H1 (cell line): ENCODE results near the gene CNBD2. TPM values are rescaled to one million over a fixed set of nuclear protein-coding genes. Genes with fewer than 3 reads are reported as not detected.

Experiments
- CTCF ChIA-PET: fragments of 300-600 bp; sonication (Branson Sonifier 250); formaldehyde crosslinking; loops from one replicate; lab custom pipeline; 2021; ENCODE audit not compliant: partially characterized antibody; lab: Charles Lee
- POLR2A ChIA-PET: fragments of 300-600 bp; sonication (Branson Sonifier 250); formaldehyde crosslinking; loops from one replicate; lab custom pipeline; 2021; ENCODE audit warnings: inconsistent platforms; ENCODE audit not compliant: partially characterized antibody; lab: Charles Lee
- DNase-seq, 2 experiments: peaks; one replicate each; pipeline versions ENCODE4 v3.0.0 to v3.0.0-alpha.2; 2010 to 2022; ENCODE audit warnings: low spot score in 2 of 2, low read depth in 1 of 2, mixed read lengths in 1 of 2
- FAIRE-seq: peaks from 2 replicates; lab custom pipeline; 2011; peaks lifted over from hg19 to GRCh38; lab: Jason Lieb, UNC
- H2AFZ ChIP-seq: 2 replicates; pipeline ENCODE4 v1.8.1; 2012; ENCODE audit warnings: low read length, inconsistent platforms
- H2AK5ac ChIP-seq: 2 replicates; pipeline ENCODE4 v1.6.1; 2013; ENCODE audit warnings: low read depth, low read length
- H2BK120ac ChIP-seq: replicated peaks from 2 replicates; pipeline ENCODE3; 2013; ENCODE audit warnings: low read depth, low read length, inconsistent platforms
- H2BK12ac ChIP-seq: 2 replicates; pipeline ENCODE4 v1.6.1; 2013; ENCODE audit warnings: low read depth, low read length
- H2BK15ac ChIP-seq: 2 replicates; pipeline ENCODE4 v1.6.1; 2013; ENCODE audit warnings: low read length
- H2BK20ac ChIP-seq: 2 replicates; pipeline ENCODE4 v1.6.1; 2013; ENCODE audit warnings: low read length
- H2BK5ac ChIP-seq: 2 replicates; pipeline ENCODE4 v1.6.1; 2013; ENCODE audit warnings: low read depth, low read length
- H3K14ac ChIP-seq: 2 replicates; pipeline ENCODE4 v1.6.1; 2013; ENCODE audit warnings: inconsistent platforms; ENCODE audit not compliant: insufficient read length
- H3K18ac ChIP-seq: 2 replicates; pipeline ENCODE4 v1.6.1; 2013; ENCODE audit warnings: low read length; ENCODE audit errors: extremely low read depth
- H3K23ac ChIP-seq: 2 replicates; pipeline ENCODE4 v1.6.1; 2013; ENCODE audit warnings: inconsistent platforms; ENCODE audit not compliant: insufficient read length
- H3K23me2 ChIP-seq: 2 replicates; pipeline ENCODE4 v1.6.1; 2013; ENCODE audit warnings: low read depth, low read length
- H3K27ac ChIP-seq: 2 replicates; pipeline ENCODE4 v1.6.1; 2011; ENCODE audit warnings: low read depth, low read length, inconsistent platforms
- H3K27me3 ChIP-seq, 4 experiments: replicated peaks in 1 of 4; 1 replicate in 1 of 4; 2 replicates in 3 of 4; pipeline versions ENCODE4 v1.6.1 to v1.8.1; 2011 to 2013; ENCODE audit warnings: low read length in 3 of 4, mild to moderate bottlenecking in 3 of 4, inconsistent platforms in 2 of 4, mixed read lengths in 2 of 4, moderate library complexity in 1 of 4; ENCODE audit not compliant: control insufficient read depth in 3 of 4, insufficient read depth in 3 of 4; ENCODE audit errors: extremely low read depth in 1 of 4
- H3K36me3 ChIP-seq, 4 experiments: 2 replicates each; pipeline versions ENCODE4 v1.6.1 to v1.8.1; 2011 to 2013; ENCODE audit warnings: mild to moderate bottlenecking in 4 of 4, low read length in 3 of 4, moderate library complexity in 2 of 4, control low read depth in 1 of 4, inconsistent platforms in 1 of 4; ENCODE audit not compliant: insufficient read depth in 4 of 4, control insufficient read depth in 2 of 4
- H3K4ac ChIP-seq: replicated peaks from 2 replicates; pipeline ENCODE3; 2013; ENCODE audit warnings: low read length, low read depth, mixed read lengths, inconsistent platforms; ENCODE audit not compliant: insufficient read length
- H3K4me1 ChIP-seq, 4 experiments: replicated peaks in 1 of 4; 1 replicate in 1 of 4; 2 replicates in 3 of 4; pipeline versions ENCODE4 v1.6.1 to v1.8.1; 2011 to 2013; ENCODE audit warnings: low read length in 3 of 4, inconsistent platforms in 2 of 4, mixed read lengths in 1 of 4; ENCODE audit not compliant: insufficient read depth in 4 of 4, control insufficient read depth in 3 of 4
- H3K4me2 ChIP-seq, 2 experiments: 2 replicates each; pipeline versions ENCODE4 v1.6.1 to v1.8.1; 2011 to 2013; ENCODE audit warnings: low read depth in 2 of 2, low read length in 2 of 2, control low read depth in 1 of 2, inconsistent platforms in 1 of 2, mild to moderate bottlenecking in 1 of 2; ENCODE audit not compliant: insufficient read depth in 1 of 2
- H3K4me3 ChIP-seq, 4 experiments: fragments of 200-600, 300-600 bp in 1 of 4; sonication (generic), shearing (Covaris generic), sonication (Bioruptor Twin) in 1 of 4; 2 replicates each; pipeline versions ENCODE4 v1.5.1 to v1.8.1; 2011 to 2016; ENCODE audit warnings: low read length in 4 of 4, low read depth in 3 of 4, control low read depth in 2 of 4, inconsistent platforms in 2 of 4, mild to moderate bottlenecking in 2 of 4, mixed read lengths in 1 of 4, moderate library complexity in 1 of 4; ENCODE audit not compliant: insufficient read depth in 2 of 4; ENCODE audit errors: extremely low read depth in 1 of 4
- H3K56ac ChIP-seq: replicated peaks from 2 replicates; pipeline ENCODE3; 2013; ENCODE audit warnings: low read depth, mild to moderate bottlenecking, mixed read lengths, low read length, inconsistent platforms; ENCODE audit not compliant: insufficient read length
- H3K79me1 ChIP-seq: 2 replicates; pipeline ENCODE4 v1.6.1; 2013; ENCODE audit warnings: low read depth, low read length, control low read depth
- H3K79me2 ChIP-seq, 2 experiments: 2 replicates each; pipeline versions ENCODE4 v1.6.1 to v1.8.1; 2012 to 2013; ENCODE audit warnings: low read length in 2 of 2, mild to moderate bottlenecking in 2 of 2, inconsistent platforms in 1 of 2; ENCODE audit not compliant: insufficient read depth in 2 of 2, control insufficient read depth in 1 of 2
- H3K9ac ChIP-seq, 4 experiments: replicated peaks in 1 of 4; 1 replicate in 1 of 4; 2 replicates in 3 of 4; pipeline versions ENCODE4 v1.6.1 to v1.8.1; 2011 to 2013; ENCODE audit warnings: low read depth in 3 of 4, low read length in 3 of 4, control low read depth in 2 of 4, mild to moderate bottlenecking in 2 of 4, moderate library complexity in 2 of 4, inconsistent platforms in 1 of 4; ENCODE audit errors: extremely low read depth in 1 of 4
- H3K9me3 ChIP-seq, 2 experiments: 2 replicates each; pipeline versions ENCODE4 v1.6.1 to v1.8.1; 2012 to 2013; ENCODE audit warnings: mild to moderate bottlenecking in 2 of 2, moderate library complexity in 2 of 2, control low read depth in 1 of 2, inconsistent platforms in 1 of 2, low read depth in 1 of 2, low read length in 1 of 2, mixed read lengths in 1 of 2; ENCODE audit not compliant: insufficient read depth in 2 of 2
- H4K20me1 ChIP-seq, 2 experiments: replicated peaks in 1 of 2; 2 replicates each; pipeline versions ENCODE3 to v1.8.1; 2011 to 2013; ENCODE audit warnings: inconsistent platforms in 2 of 2, low read length in 2 of 2, mild to moderate bottlenecking in 1 of 2; ENCODE audit not compliant: insufficient read depth in 2 of 2, control insufficient read depth in 1 of 2
- H4K5ac ChIP-seq: 2 replicates; pipeline ENCODE4 v1.6.1; 2013; ENCODE audit warnings: low read length, low read depth, mixed read lengths, inconsistent platforms; ENCODE audit not compliant: insufficient read length
- H4K8ac ChIP-seq: 2 replicates; pipeline ENCODE4 v1.8.0; 2013; ENCODE audit warnings: mild to moderate bottlenecking, moderate library complexity, low read length, inconsistent platforms; ENCODE audit not compliant: insufficient read depth; ENCODE audit errors: extremely low read depth
- H4K91ac ChIP-seq: replicated peaks from 2 replicates; pipeline ENCODE3; 2013; ENCODE audit warnings: low read length, mixed read lengths, inconsistent platforms; ENCODE audit not compliant: insufficient read length
- EP300 ChIP-seq, 2 experiments: IDR thresholded peaks; 1 replicate in 1 of 2; 2 replicates in 1 of 2; pipeline ENCODE4 v1.6.1; 2011 to 2012; ENCODE audit warnings: low read depth in 2 of 2, low read length in 2 of 2, mild to moderate bottlenecking in 2 of 2, borderline replicate concordance in 1 of 2, inconsistent platforms in 1 of 2, moderate library complexity in 1 of 2
- KDM1A ChIP-seq: fragments of 200-600, 300-600 bp; sonication (generic); IDR thresholded peaks from 2 replicates; pipeline ENCODE4 v1.7.1; 2016; ENCODE audit warnings: mild to moderate bottlenecking, low read length, borderline replicate concordance
- SIX5 ChIP-seq: IDR thresholded peaks from 2 replicates; pipeline ENCODE4 v1.6.1; 2011; ENCODE audit warnings: mild to moderate bottlenecking, low read depth, low read length
- SP1 ChIP-seq: IDR thresholded peaks from 2 replicates; pipeline ENCODE4 v1.6.1; 2011; ENCODE audit warnings: low read depth, low read length
- WGBS, 2 experiments: shearing (Covaris generic) in 1 of 2; methylation state at CpG; one replicate each; pipeline versions ENCODE4 v1.1.6 to v1.1.7; 2013 to 2015; ENCODE audit warnings: low lambda C conversion rate in 2 of 2, mixed read lengths in 2 of 2, inconsistent platforms in 1 of 2, low coverage in 1 of 2, missing lambda C conversion rate in 1 of 2; ENCODE audit not compliant: insufficient replicate concordance in 2 of 2, insufficient coverage in 1 of 2, insufficient read length in 1 of 2; ENCODE audit errors: extremely low coverage in 1 of 2, missing lambda C conversion rate in 1 of 2; 5-methylcytosine and 5-hydroxymethylcytosine counted together
- polyA plus RNA-seq, 7 experiments: library from polyadenylated mRNA; depleted of rRNA in 3 of 7; stranded (reverse) in 5 of 7; unstranded in 2 of 7; fragments of >200 nt in 5 of 7; fragments of 200-250 nt in 2 of 7; gene quantifications; 1 replicate in 5 of 7; 2 replicates in 1 of 7; 4 replicates in 1 of 7; pipeline versions ENCODE4 v1.2.1 to v1.2.3, GENCODE V29; 2011 to 2013; ENCODE audit warnings: missing spikeins in 2 of 7, mixed read lengths in 2 of 7
- total RNA-seq: library from RNA; stranded (reverse); fragmentation: NEBNext Ultra II Directional; extraction: Animal tissue kit (Norgen Biotek cat#: 25700); gene quantifications from 2 replicates; pipeline ENCODE4 v1.2.1, GENCODE V29; 2021

Gene CNBD2
- total and polyA plus RNA-seq, 2 of the 8 experiments (the other 6 are each of a cell fraction or from before 2014, with no cell fraction given), result 2.6 to 4.5 TPM

- H3K4me2 ChIP-seq, result peak overlapping the region in 1 of 2 experiments; percentile 6; a peak in 1 of 4 replicates
These were observed 48.9 kb downstream of the CNBD2 start for GRCh38 chr20:36017048-36017951.

More at GRCh38 chr20:36017048-36017951, 48.9 kb downstream of the CNBD2 start:
- WGBS, 2 experiments, result 81% methylated on average over 11 of the region's 11 CpGs; no CpG with 5 or more reads in 1 of the 2 experiments
- H2BK5ac ChIP-seq, result peak overlapping the region; percentile 52; the same call in 1 of the 2 replicates
- no peak overlapping the region for H3K27ac ChIP-seq
- peak overlapping the region; percentile 69 for H4K5ac ChIP-seq
- no peak overlapping the region; the same call in 1 of the 2 replicates for H3K18ac ChIP-seq
- peak overlapping the region; percentile 87 for H3K4ac ChIP-seq
- no peaks in the 10 kb centered on the region for H4K20me1 ChIP-seq
- ChIA-PET CTCF (interaction anchor here (0.6 to 1.7 kb wide), 6 partner anchors 12 to 126 kb away, joined by 3 to 7 read pairs (median 3); no protein-coding TSS in a partner anchor), POLR2A (interaction anchor here (0.6 to 3.0 kb wide), 6 partner anchors 17 to 930 kb away, joined by 3 to 11 read pairs (median 4); no protein-coding TSS in a partner anchor)
- H3K27me3 ChIP-seq, result no peaks in the 10 kb centered on the region
- no peak overlapping the region for H4K91ac ChIP-seq
- H2AFZ ChIP-seq, result peak overlapping the region; percentile 90; the same call in 1 of the 2 replicates
- TF ChIP-seq KDM1A, result no peak
- TF ChIP-seq EP300 (IDR thresholded peaks at IDR 0.05; ENCODE audit: borderline replicate concordance in 1 of 2, low read depth in 2 of 2, low read length in 2 of 2), result no peak
- no peak for TF ChIP-seq SIX5
- TF ChIP-seq SP1, result no peak
- H3K36me3 ChIP-seq, result no peaks in the 10 kb centered on the region
- no peaks in the 10 kb centered on the region for H3K23me2 ChIP-seq
- no peak overlapping the region; the same call in 1 of the 2 replicates for H4K8ac ChIP-seq
- H3K4me1 ChIP-seq, result peaks cover 0 to 9% (median 4%) of the 10 kb centered on the region in 4 experiments; a peak in 5 of 7 replicates
- H3K14ac ChIP-seq, result no peak overlapping the region
- peak overlapping the region; percentile 72; the same call in 1 of the 2 replicates for H2BK12ac ChIP-seq
- no peak overlapping the region for H3K56ac ChIP-seq
- H2BK15ac ChIP-seq, result no peak overlapping the region
- H3K79me1 ChIP-seq, result no peaks in the 10 kb centered on the region
- no peak overlapping the region for H3K9ac ChIP-seq
- DNase-seq (no peak), FAIRE-seq (no peak)
- no peak overlapping the region for H2BK120ac ChIP-seq
- no peaks in the 10 kb centered on the region for H3K9me3 ChIP-seq
- H3K79me2 ChIP-seq, result no peaks in the 10 kb centered on the region
- H2BK20ac ChIP-seq, result peak overlapping the region; percentile 24; the same call in 1 of the 2 replicates
- no peak overlapping the region for H3K4me3 ChIP-seq
- no peak overlapping the region for H3K23ac ChIP-seq
- no peak overlapping the region for H2AK5ac ChIP-seq
